NK-92 (cell line): ENCODE measurements around the gene ANP32E.
"Not testable (repeated sequence)": the region's sequence is repeated elsewhere in the genome, so short reads cannot be mapped to it uniquely, and the experiment has no call there.

Experiments used
- DNase-seq: peaks from one replicate; lab custom pipeline; 2025; ENCODE audit not compliant: unreplicated experiment; lab: John Stamatoyannopoulos, UW

Gene ANP32E

GRCh38 chr1:150214099-150214756 lies 21.7 kb downstream of the ANP32E start:
- not testable (repeated sequence) for DNase-seq

- peak; percentile 58 for DNase-seq
Measured at GRCh38 chr1:150213170-150214098, 22.5 kb downstream of the ANP32E start.

- no peak for DNase-seq
Measured at GRCh38 chr1:150212070-150212469, 23.8 kb downstream of the ANP32E start.

GRCh38 chr1:150210706-150211105 lies 25.2 kb downstream of the ANP32E start:
- DNase-seq: no peak

GRCh38 chr1:150210091-150210490 lies 25.8 kb downstream of the ANP32E start:
- DNase-seq: no peak

GRCh38 chr1:150208460-150208859 lies 27.5 kb downstream of the ANP32E start:
- DNase-seq: not testable (repeated sequence)

- no peak for DNase-seq
Measured at GRCh38 chr1:150207281-150207971, 28.5 kb downstream of the ANP32E start.

- no peak for DNase-seq
Measured at GRCh38 chr1:150196417-150196816, 39.5 kb downstream of the ANP32E start.

- no peak for DNase-seq
Measured at GRCh38 chr1:150194381-150195031, 41.4 kb downstream of the ANP32E start.

- no peak for DNase-seq
Measured at GRCh38 chr1:150192012-150192411, 43.9 kb downstream of the ANP32E start.

GRCh38 chr1:150187560-150187931 lies 48.4 kb downstream of the ANP32E start:
- DNase-seq: no peak

GRCh38 chr1:150186789-150187559 lies 48.9 kb downstream of the ANP32E start:
- no peak for DNase-seq

- not testable (repeated sequence) for DNase-seq
Measured at GRCh38 chr1:150186438-150186788, 49.5 kb downstream of the ANP32E start.

GRCh38 chr1:150185481-150185880 lies 50.4 kb downstream of the ANP32E start:
- DNase-seq: no peak

- no peak for DNase-seq
Measured at GRCh38 chr1:150183061-150183460, 52.9 kb downstream of the ANP32E start.

GRCh38 chr1:150182247-150182646 lies 53.7 kb downstream of the ANP32E start:
- DNase-seq: no peak

- no peak for DNase-seq
Measured at GRCh38 chr1:150180474-150180873, 55.4 kb downstream of the ANP32E start.

GRCh38 chr1:150179867-150180266 lies 56.0 kb downstream of the ANP32E start:
- DNase-seq: no peak

GRCh38 chr1:150178548-150178947 lies 57.4 kb downstream of the ANP32E start:
- no peak for DNase-seq

- DNase-seq: no peak
Measured at GRCh38 chr1:150176593-150176992, 59.3 kb downstream of the ANP32E start.
